ENCODE measurements around the gene ARID5A. TPM values are rescaled to one million over a fixed set of nuclear protein-coding genes. Genes with fewer than 3 reads are reported as not detected.
A peak's percentile ranks its signal among the peaks of the same experiment; 100 is the strongest.

Gene ARID5A
- total RNA-seq, 2 experiments from 2014 or later = 57.9 to 70.5 TPM

GRCh38 chr2:96601382-96602292, 65.1 kb downstream of the ARID5A start:
- peak overlapping the region; percentile 80 for H3K27ac Mint-ChIP-seq
- H3K4me1 Mint-ChIP-seq = peaks cover 46% of the 10 kb centered on the region
- CTCF ChIA-PET = interaction anchor here (0.9 to 2.5 kb wide), 8 partner anchors 10 to 197 kb away, joined by 3 to 14 read pairs (median 3); partner anchors contain the start of gene CNNM4
- DNase-seq (peak; percentile 57), ATAC-seq (peak; percentile 79)
- no peak overlapping the region for H3K4me3 Mint-ChIP-seq
- peaks cover 77% of the 10 kb centered on the region for H3K36me3 Mint-ChIP-seq
- no peaks in the 10 kb centered on the region for H3K9me3 Mint-ChIP-seq (ENCODE audit: low read depth)
- H3K27me3 Mint-ChIP-seq = no peaks in the 10 kb centered on the region

Other genes with a start within 250 kb of the ARID5A start
- gene SNRNP200, start 231.2 kb upstream of the ARID5A start, total RNA-seq = 100 to 1,000 TPM; 170 to 182 TPM
- 10 to 100 TPM; 53.2 to 56.9 TPM for gene ITPRIPL1, start 211.4 kb upstream of the ARID5A start, total RNA-seq
- 100 to 1,000 TPM; 115 to 117 TPM for gene NCAPH, start 201.0 kb upstream of the ARID5A start, total RNA-seq
- gene NEURL3, start 31.4 kb upstream of the ARID5A start, total RNA-seq = under 1 TPM; 0.38 to 0.52 TPM
- gene KANSL3, start 101.6 kb downstream of the ARID5A start, total RNA-seq = 10 to 100 TPM; 74.6 to 84.0 TPM
- gene FER1L5, start 106.0 kb downstream of the ARID5A start, total RNA-seq = not detected
- gene LMAN2L, start 203.3 kb downstream of the ARID5A start, total RNA-seq = 1 to 10 TPM; 7.3 to 7.5 TPM
- gene CNNM4, start 224.2 kb downstream of the ARID5A start, total RNA-seq = 1 to 10 TPM; 7.6 to 7.9 TPM